ENCODE measurements around the gene KRT23.

- TF ChIP-seq SPI1 (IDR thresholded peaks at IDR 0.05; ENCODE audit: low read depth, low read length) (no peak), POLR2A (IDR thresholded peaks at IDR 0.05; ENCODE audit: low read depth, low read length) (no peak), POLR2AphosphoS5 (IDR thresholded peaks at IDR 0.05; ENCODE audit: low read depth, low read length) (no peak)
These were observed 29.4 kb upstream of the KRT23 start, which contains the start of gene KRT39 for GRCh38 chr17:40966848-40967247.
